SK-N-SH (cell line): ENCODE data around the gene PMP22. TPM values are rescaled to one million over a fixed set of nuclear protein-coding genes. Genes with fewer than 3 reads are reported as not detected.

Experiments used
- CTCF ChIA-PET: fragments of 300-600, 350-600 bp; formaldehyde crosslinking; extraction: SDS; loops from one replicate; lab custom pipeline; 2021; lab: Yijun Ruan, JAX
- POLR2A ChIA-PET: fragments of 350-600 bp; sonication (Branson Sonifier 250); formaldehyde crosslinking; extraction: SDS; loops from one replicate; lab custom pipeline; 2020; ENCODE audit warnings: antibody characterized with exemption, inconsistent platforms; lab: Yijun Ruan, JAX
- DNase-seq: peaks from one replicate; pipeline ENCODE4 v3.0.0; 2012
- H2AFZ ChIP-seq: fragments of 200-600 bp; sonication (generic); 2 replicates; pipeline ENCODE4 v1.8.1; 2016; ENCODE audit warnings: antibody characterized with exemption, mild to moderate bottlenecking, low read depth
- H3F3A ChIP-seq: fragments of 200-600 bp; sonication (generic); replicated peaks from 2 replicates; pipeline ENCODE3; 2016; ENCODE audit warnings: antibody characterized with exemption, mild to moderate bottlenecking; ENCODE audit not compliant: insufficient read depth
- H3K27ac ChIP-seq, 2 experiments: fragments of 200-500 bp in 1 of 2; fragments of 200-600 bp in 1 of 2; sonication (Bioruptor generic) in 1 of 2; sonication (generic), shearing (Covaris generic) in 1 of 2; 2 replicates each; pipeline versions ENCODE4 v1.5.1 to v1.6.1; 2014 to 2016; ENCODE audit warnings: low read depth in 2 of 2, inconsistent platforms in 1 of 2, low read length in 1 of 2, mild to moderate bottlenecking in 1 of 2, mixed read lengths in 1 of 2
- H3K27me3 ChIP-seq: fragments of 200-600 bp; sonication (generic), shearing (Covaris generic); 2 replicates; pipeline ENCODE4 v1.6.1; 2016; ENCODE audit warnings: mixed run types; ENCODE audit not compliant: insufficient read depth
- H3K36me3 ChIP-seq, 2 experiments: fragments of 200-500 bp in 1 of 2; fragments of 200-600 bp in 1 of 2; sonication (Bioruptor generic) in 1 of 2; sonication (generic) in 1 of 2; replicated peaks in 1 of 2; 2 replicates each; pipeline versions ENCODE3 to v1.5.1; 2014 to 2016; ENCODE audit warnings: low read length in 1 of 2, mild to moderate bottlenecking in 1 of 2; ENCODE audit not compliant: insufficient read depth in 2 of 2, control insufficient read depth in 1 of 2
- H3K4me1 ChIP-seq, 2 experiments: fragments of 200-500 bp in 1 of 2; fragments of 200-600 bp in 1 of 2; sonication (Bioruptor generic) in 1 of 2; sonication (generic), shearing (Covaris generic) in 1 of 2; 2 replicates each; pipeline versions ENCODE4 v1.5.1 to v1.6.1; 2014 to 2016; ENCODE audit warnings: low read depth in 1 of 2, low read length in 1 of 2, mixed run types in 1 of 2; ENCODE audit not compliant: insufficient read depth in 2 of 2, control insufficient read depth in 1 of 2
- H3K4me2 ChIP-seq: fragments of 200-600 bp; sonication (generic), shearing (Covaris generic); 2 replicates; pipeline ENCODE4 v1.6.1; 2017; ENCODE audit warnings: mixed run types
- H3K4me3 ChIP-seq, 2 experiments: fragments of 200-500 bp in 1 of 2; fragments of 200-600 bp in 1 of 2; sonication (Bioruptor generic) in 1 of 2; sonication (generic), shearing (Covaris generic) in 1 of 2; 2 replicates each; pipeline versions ENCODE4 v1.5.1 to v1.8.1; 2014 to 2016; ENCODE audit warnings: low read depth in 2 of 2, inconsistent platforms in 1 of 2, low read length in 1 of 2, mild to moderate bottlenecking in 1 of 2, mixed read lengths in 1 of 2, moderate library complexity in 1 of 2
- H3K79me2 ChIP-seq: fragments of 200-600 bp; sonication (generic); 2 replicates; pipeline ENCODE4 v1.8.1; 2017; ENCODE audit warnings: mild to moderate bottlenecking; ENCODE audit not compliant: insufficient read depth
- H3K9ac ChIP-seq: fragments of 200-600 bp; sonication (generic); 2 replicates; pipeline ENCODE4 v1.6.1; 2017; ENCODE audit warnings: mixed run types
- H3K9me2 ChIP-seq: fragments of 200-600 bp; sonication (generic); 2 replicates; pipeline ENCODE4 v1.6.1; 2017; ENCODE audit warnings: mixed run types
- H3K9me3 ChIP-seq: fragments of 200-600 bp; sonication (generic); 2 replicates; pipeline ENCODE4 v1.6.1; 2017; ENCODE audit warnings: mixed run types, mild to moderate bottlenecking, moderate library complexity
- H4K20me1 ChIP-seq: fragments of 200-600 bp; sonication (generic); 2 replicates; pipeline ENCODE4 v1.6.1; 2017; ENCODE audit warnings: mild to moderate bottlenecking, mixed run types; ENCODE audit not compliant: insufficient read depth
- CHD2 ChIP-seq: fragments of 150-350 bp; IDR thresholded peaks from 2 replicates; pipeline ENCODE4 v1.6.1; 2018; ENCODE audit warnings: low read length; ENCODE audit not compliant: partially characterized antibody
- ELF1 ChIP-seq: IDR thresholded peaks from 2 replicates; pipeline ENCODE4 v1.4.0; 2012
- EP300 ChIP-seq, 2 experiments: IDR thresholded peaks; 2 replicates each; pipeline versions ENCODE4 v1.4.0 to v1.6.1; 2012; ENCODE audit warnings: borderline replicate concordance in 1 of 2, low read depth in 1 of 2, low read length in 1 of 2
- FOSL2 ChIP-seq: IDR thresholded peaks from 2 replicates; pipeline ENCODE4 v1.4.0; 2012; ENCODE audit warnings: low read depth, mild to moderate bottlenecking, moderate library complexity, borderline replicate concordance
- JUND ChIP-seq: IDR thresholded peaks from 2 replicates; pipeline ENCODE4 v1.4.0; 2012
- MXI1 ChIP-seq: IDR thresholded peaks from 2 replicates; pipeline ENCODE4 v1.6.1; 2012; ENCODE audit warnings: mild to moderate bottlenecking, low read depth, low read length, improper control_type of control experiment
- NFIC ChIP-seq: IDR thresholded peaks from 2 replicates; pipeline ENCODE4 v1.4.0; 2012; ENCODE audit warnings: borderline replicate concordance
- PBX3 ChIP-seq: IDR thresholded peaks from 2 replicates; pipeline ENCODE4; 2012
- RCOR1 ChIP-seq: fragments of 150-350 bp; IDR thresholded peaks from 2 replicates; pipeline ENCODE4 v1.6.1; 2017; ENCODE audit warnings: antibody characterized with exemption, low read length
- SMC3 ChIP-seq: IDR thresholded peaks from 2 replicates; pipeline ENCODE4 v1.6.1; 2012; ENCODE audit warnings: low read depth, low read length, improper control_type of control experiment
- TAF1 ChIP-seq: IDR thresholded peaks from 2 replicates; pipeline ENCODE4 v1.6.1; 2012; ENCODE audit warnings: low read depth, mild to moderate bottlenecking, low read length, moderate library complexity, borderline replicate concordance
- WGBS: methylation state at CpG from one replicate; pipeline ENCODE4 v1.1.6; 2017; ENCODE audit warnings: low lambda C conversion rate; 5-methylcytosine and 5-hydroxymethylcytosine counted together
- polyA plus RNA-seq, 3 experiments: library from polyadenylated mRNA; depleted of rRNA; stranded (reverse); fragments of >200 nt; gene quantifications; 2 replicates each; pipeline ENCODE4 v1.2.3, GENCODE V29; 2012

The PMP22 gene
- polyA plus RNA-seq, 1 of the 3 experiments (the other 2 are of a cell fraction) = 82.5 TPM

- no peak overlapping the region for H2AFZ ChIP-seq
- no peak for DNase-seq
- no peaks in the 10 kb centered on the region; the same call in 1 of the 2 replicates for H4K20me1 ChIP-seq
- H3K4me1 ChIP-seq = peaks cover 0 to 16% of the 10 kb centered on the region in 2 experiments; a peak in 2 of 4 replicates
- ChIA-PET CTCF (interaction anchor here (1.0 to 13.3 kb wide), 9 partner anchors 8 to 246 kb away, joined by 3 to 359 read pairs (median 4); no protein-coding TSS in a partner anchor), POLR2A (no interaction called here)
- H3K27ac ChIP-seq = no peak overlapping the region
- peaks cover 31 to 64% of the 10 kb centered on the region in 2 experiments for H3K36me3 ChIP-seq
- H3K79me2 ChIP-seq = peaks cover 52% of the 10 kb centered on the region
- H3K9ac ChIP-seq = no peak overlapping the region
- TF ChIP-seq NFIC (0 out of 2 replicates have a peak, but pooled peaks have one; percentile 6), FOSL2 (peak; percentile 59; the same call in 1 of the 2 replicates), ELF1 (no peak), CHD2 (no peak), JUND (peak; percentile 22; the same call in 1 of the 2 replicates), PBX3 (no peak)
- no peaks in the 10 kb centered on the region for H3K9me2 ChIP-seq
- no peak overlapping the region for H3K4me3 ChIP-seq
- WGBS = 80% methylated on average over 13 of the region's 13 CpGs
- H3F3A ChIP-seq = peaks cover 4% of the 10 kb centered on the region
- no peaks in the 10 kb centered on the region for H3K9me3 ChIP-seq
- H3K27me3 ChIP-seq = no peaks in the 10 kb centered on the region
- H3K4me2 ChIP-seq = no peak overlapping the region
These were observed 9.2 kb downstream of the PMP22 start for GRCh38 chr17:15255713-15256454.

DNA sequence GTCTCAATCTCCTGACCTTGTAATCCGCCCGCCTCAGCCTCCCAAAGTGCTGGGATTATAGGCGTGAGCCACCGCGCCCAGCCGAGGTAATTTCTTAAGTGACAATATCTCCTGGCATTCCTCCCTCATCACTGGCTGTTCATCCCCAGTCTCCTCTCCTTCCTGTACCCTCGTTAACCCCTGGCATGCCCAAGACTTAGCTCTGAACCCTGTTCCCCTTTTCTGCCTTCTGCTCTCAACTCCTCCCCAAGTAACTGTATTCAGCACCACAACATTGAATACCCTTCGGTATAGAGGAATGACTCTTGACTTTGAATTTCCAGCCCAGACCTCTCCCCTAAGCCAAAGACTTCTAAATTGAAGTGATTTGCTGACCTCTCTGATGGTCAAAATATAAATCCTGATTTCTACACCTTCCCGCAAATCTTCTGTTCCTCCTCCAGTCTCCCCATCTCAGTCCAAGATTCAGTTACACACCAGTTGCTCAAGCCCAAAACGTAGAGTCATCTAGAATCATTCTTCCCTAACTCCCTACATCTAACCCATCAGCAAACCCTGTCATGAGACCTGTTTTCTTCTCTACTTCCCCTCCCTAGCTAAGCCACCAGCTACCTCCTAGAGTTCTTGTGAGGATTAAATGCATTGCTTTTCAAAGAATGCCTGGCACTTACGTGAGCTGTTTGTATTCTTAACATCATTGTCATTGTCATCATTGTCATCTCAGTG, 14.8 kb downstream of the PMP22 start:
- CTCF ChIA-PET = interaction anchor here (1.1 to 5.7 kb wide), 2 partner anchors 9 to 252 kb away, joined by 3 to 35 read pairs; no protein-coding TSS in a partner anchor
- H3K4me2 ChIP-seq = no peak overlapping the region
- H2AFZ ChIP-seq = no peak overlapping the region
- no peaks in the 10 kb centered on the region for H3K9me3 ChIP-seq
- H3K9me2 ChIP-seq = no peaks in the 10 kb centered on the region
- TF ChIP-seq SMC3 (no peak), MXI1 (no peak), RCOR1 (no peak), TAF1 (no peak), EP300 (IDR thresholded peaks at IDR 0.05; ENCODE audit: borderline replicate concordance in 1 of 2, low read depth in 1 of 2, low read length in 1 of 2) (no peak), ELF1 (no peak), PBX3 (no peak)
- peaks cover 22 to 51% of the 10 kb centered on the region in 2 experiments for H3K36me3 ChIP-seq
- H3F3A ChIP-seq = no peaks in the 10 kb centered on the region
- no peaks in the 10 kb centered on the region; a peak in 1 of 4 replicates for H3K4me1 ChIP-seq
- peaks cover 28% of the 10 kb centered on the region for H3K79me2 ChIP-seq
- WGBS = 96% methylated on average over 11 of the region's 11 CpGs
- no peak overlapping the region for H3K27ac ChIP-seq
- H3K9ac ChIP-seq = no peak overlapping the region
- DNase-seq = no peak
- POLR2A ChIA-PET = no interaction called here
- H3K27me3 ChIP-seq = no peaks in the 10 kb centered on the region
- H3K4me3 ChIP-seq = no peak overlapping the region
- H4K20me1 ChIP-seq = 0 out of 2 replicates have a peak, but pooled peaks cover 3% of the 10 kb centered on the region
